H1 (cell line): ENCODE data around the gene NIN. TPM values are rescaled to one million over a fixed set of nuclear protein-coding genes. Genes with fewer than 3 reads are reported as not detected.

Experiments used
- CTCF ChIA-PET: fragments of 300-600 bp; sonication (Branson Sonifier 250); formaldehyde crosslinking; loops from one replicate; lab custom pipeline; 2021; ENCODE audit not compliant: partially characterized antibody; lab: Charles Lee
- POLR2A ChIA-PET: fragments of 300-600 bp; sonication (Branson Sonifier 250); formaldehyde crosslinking; loops from one replicate; lab custom pipeline; 2021; ENCODE audit warnings: inconsistent platforms; ENCODE audit not compliant: partially characterized antibody; lab: Charles Lee
- DNase-seq, 2 experiments: peaks; one replicate each; pipeline versions ENCODE4 v3.0.0 to v3.0.0-alpha.2; 2010 to 2022; ENCODE audit warnings: low spot score in 2 of 2, low read depth in 1 of 2, mixed read lengths in 1 of 2
- FAIRE-seq: peaks from 2 replicates; lab custom pipeline; 2011; peaks lifted over from hg19 to GRCh38; lab: Jason Lieb, UNC
- H2AFZ ChIP-seq: 2 replicates; pipeline ENCODE4 v1.8.1; 2012; ENCODE audit warnings: low read length, inconsistent platforms
- H2AK5ac ChIP-seq: 2 replicates; pipeline ENCODE4 v1.6.1; 2013; ENCODE audit warnings: low read depth, low read length
- H2BK120ac ChIP-seq: replicated peaks from 2 replicates; pipeline ENCODE3; 2013; ENCODE audit warnings: low read depth, low read length, inconsistent platforms
- H2BK12ac ChIP-seq: 2 replicates; pipeline ENCODE4 v1.6.1; 2013; ENCODE audit warnings: low read depth, low read length
- H2BK15ac ChIP-seq: 2 replicates; pipeline ENCODE4 v1.6.1; 2013; ENCODE audit warnings: low read length
- H2BK20ac ChIP-seq: 2 replicates; pipeline ENCODE4 v1.6.1; 2013; ENCODE audit warnings: low read length
- H2BK5ac ChIP-seq: 2 replicates; pipeline ENCODE4 v1.6.1; 2013; ENCODE audit warnings: low read depth, low read length
- H3K14ac ChIP-seq: 2 replicates; pipeline ENCODE4 v1.6.1; 2013; ENCODE audit warnings: inconsistent platforms; ENCODE audit not compliant: insufficient read length
- H3K18ac ChIP-seq: 2 replicates; pipeline ENCODE4 v1.6.1; 2013; ENCODE audit warnings: low read length; ENCODE audit errors: extremely low read depth
- H3K23ac ChIP-seq: 2 replicates; pipeline ENCODE4 v1.6.1; 2013; ENCODE audit warnings: inconsistent platforms; ENCODE audit not compliant: insufficient read length
- H3K23me2 ChIP-seq: 2 replicates; pipeline ENCODE4 v1.6.1; 2013; ENCODE audit warnings: low read depth, low read length
- H3K27ac ChIP-seq: 2 replicates; pipeline ENCODE4 v1.6.1; 2011; ENCODE audit warnings: low read depth, low read length, inconsistent platforms
- H3K27me3 ChIP-seq, 4 experiments: replicated peaks in 1 of 4; 1 replicate in 1 of 4; 2 replicates in 3 of 4; pipeline versions ENCODE4 v1.6.1 to v1.8.1; 2011 to 2013; ENCODE audit warnings: low read length in 3 of 4, mild to moderate bottlenecking in 3 of 4, inconsistent platforms in 2 of 4, mixed read lengths in 2 of 4, moderate library complexity in 1 of 4; ENCODE audit not compliant: control insufficient read depth in 3 of 4, insufficient read depth in 3 of 4; ENCODE audit errors: extremely low read depth in 1 of 4
- H3K36me3 ChIP-seq, 4 experiments: 2 replicates each; pipeline versions ENCODE4 v1.6.1 to v1.8.1; 2011 to 2013; ENCODE audit warnings: mild to moderate bottlenecking in 4 of 4, low read length in 3 of 4, moderate library complexity in 2 of 4, control low read depth in 1 of 4, inconsistent platforms in 1 of 4; ENCODE audit not compliant: insufficient read depth in 4 of 4, control insufficient read depth in 2 of 4
- H3K4ac ChIP-seq: replicated peaks from 2 replicates; pipeline ENCODE3; 2013; ENCODE audit warnings: low read length, low read depth, mixed read lengths, inconsistent platforms; ENCODE audit not compliant: insufficient read length
- H3K4me1 ChIP-seq, 4 experiments: replicated peaks in 1 of 4; 1 replicate in 1 of 4; 2 replicates in 3 of 4; pipeline versions ENCODE4 v1.6.1 to v1.8.1; 2011 to 2013; ENCODE audit warnings: low read length in 3 of 4, inconsistent platforms in 2 of 4, mixed read lengths in 1 of 4; ENCODE audit not compliant: insufficient read depth in 4 of 4, control insufficient read depth in 3 of 4
- H3K4me2 ChIP-seq, 2 experiments: 2 replicates each; pipeline versions ENCODE4 v1.6.1 to v1.8.1; 2011 to 2013; ENCODE audit warnings: low read depth in 2 of 2, low read length in 2 of 2, control low read depth in 1 of 2, inconsistent platforms in 1 of 2, mild to moderate bottlenecking in 1 of 2; ENCODE audit not compliant: insufficient read depth in 1 of 2
- H3K4me3 ChIP-seq, 4 experiments: fragments of 200-600, 300-600 bp in 1 of 4; sonication (generic), shearing (Covaris generic), sonication (Bioruptor Twin) in 1 of 4; 2 replicates each; pipeline versions ENCODE4 v1.5.1 to v1.8.1; 2011 to 2016; ENCODE audit warnings: low read length in 4 of 4, low read depth in 3 of 4, control low read depth in 2 of 4, inconsistent platforms in 2 of 4, mild to moderate bottlenecking in 2 of 4, mixed read lengths in 1 of 4, moderate library complexity in 1 of 4; ENCODE audit not compliant: insufficient read depth in 2 of 4; ENCODE audit errors: extremely low read depth in 1 of 4
- H3K56ac ChIP-seq: replicated peaks from 2 replicates; pipeline ENCODE3; 2013; ENCODE audit warnings: low read depth, mild to moderate bottlenecking, mixed read lengths, low read length, inconsistent platforms; ENCODE audit not compliant: insufficient read length
- H3K79me1 ChIP-seq: 2 replicates; pipeline ENCODE4 v1.6.1; 2013; ENCODE audit warnings: low read depth, low read length, control low read depth
- H3K79me2 ChIP-seq, 2 experiments: 2 replicates each; pipeline versions ENCODE4 v1.6.1 to v1.8.1; 2012 to 2013; ENCODE audit warnings: low read length in 2 of 2, mild to moderate bottlenecking in 2 of 2, inconsistent platforms in 1 of 2; ENCODE audit not compliant: insufficient read depth in 2 of 2, control insufficient read depth in 1 of 2
- H3K9ac ChIP-seq, 4 experiments: replicated peaks in 1 of 4; 1 replicate in 1 of 4; 2 replicates in 3 of 4; pipeline versions ENCODE4 v1.6.1 to v1.8.1; 2011 to 2013; ENCODE audit warnings: low read depth in 3 of 4, low read length in 3 of 4, control low read depth in 2 of 4, mild to moderate bottlenecking in 2 of 4, moderate library complexity in 2 of 4, inconsistent platforms in 1 of 4; ENCODE audit errors: extremely low read depth in 1 of 4
- H3K9me3 ChIP-seq, 2 experiments: 2 replicates each; pipeline versions ENCODE4 v1.6.1 to v1.8.1; 2012 to 2013; ENCODE audit warnings: mild to moderate bottlenecking in 2 of 2, moderate library complexity in 2 of 2, control low read depth in 1 of 2, inconsistent platforms in 1 of 2, low read depth in 1 of 2, low read length in 1 of 2, mixed read lengths in 1 of 2; ENCODE audit not compliant: insufficient read depth in 2 of 2
- H4K20me1 ChIP-seq, 2 experiments: replicated peaks in 1 of 2; 2 replicates each; pipeline versions ENCODE3 to v1.8.1; 2011 to 2013; ENCODE audit warnings: inconsistent platforms in 2 of 2, low read length in 2 of 2, mild to moderate bottlenecking in 1 of 2; ENCODE audit not compliant: insufficient read depth in 2 of 2, control insufficient read depth in 1 of 2
- H4K5ac ChIP-seq: 2 replicates; pipeline ENCODE4 v1.6.1; 2013; ENCODE audit warnings: low read length, low read depth, mixed read lengths, inconsistent platforms; ENCODE audit not compliant: insufficient read length
- H4K8ac ChIP-seq: 2 replicates; pipeline ENCODE4 v1.8.0; 2013; ENCODE audit warnings: mild to moderate bottlenecking, moderate library complexity, low read length, inconsistent platforms; ENCODE audit not compliant: insufficient read depth; ENCODE audit errors: extremely low read depth
- H4K91ac ChIP-seq: replicated peaks from 2 replicates; pipeline ENCODE3; 2013; ENCODE audit warnings: low read length, mixed read lengths, inconsistent platforms; ENCODE audit not compliant: insufficient read length
- EZH2 ChIP-seq: fragments of 200-600 bp; sonication (generic); IDR thresholded peaks from 2 replicates; pipeline ENCODE4 v1.7.1; 2012; ENCODE audit warnings: low read depth, mild to moderate bottlenecking, moderate library complexity, low read length, inconsistent platforms; ENCODE audit not compliant: severe bottlenecking
- RFX5 ChIP-seq: IDR thresholded peaks from 2 replicates; pipeline ENCODE4 v1.6.1; 2011; ENCODE audit warnings: low read depth, low read length, improper control_type of control experiment, borderline replicate concordance
- SUZ12 ChIP-seq: fragments of 200-600 bp; sonication (generic); IDR thresholded peaks from 2 replicates; pipeline ENCODE4 v1.6.1; 2012; ENCODE audit warnings: mild to moderate bottlenecking, inconsistent platforms, low read length, moderate library complexity, mixed read lengths
- TCF12 ChIP-seq: IDR thresholded peaks from 2 replicates; pipeline ENCODE4 v1.6.1; 2011; ENCODE audit warnings: low read depth, mild to moderate bottlenecking, low read length
- WGBS, 2 experiments: shearing (Covaris generic) in 1 of 2; methylation state at CpG; one replicate each; pipeline versions ENCODE4 v1.1.6 to v1.1.7; 2013 to 2015; ENCODE audit warnings: low lambda C conversion rate in 2 of 2, mixed read lengths in 2 of 2, inconsistent platforms in 1 of 2, low coverage in 1 of 2, missing lambda C conversion rate in 1 of 2; ENCODE audit not compliant: insufficient replicate concordance in 2 of 2, insufficient coverage in 1 of 2, insufficient read length in 1 of 2; ENCODE audit errors: extremely low coverage in 1 of 2, missing lambda C conversion rate in 1 of 2; 5-methylcytosine and 5-hydroxymethylcytosine counted together
- polyA plus RNA-seq, 7 experiments: library from polyadenylated mRNA; depleted of rRNA in 3 of 7; stranded (reverse) in 5 of 7; unstranded in 2 of 7; fragments of >200 nt in 5 of 7; fragments of 200-250 nt in 2 of 7; gene quantifications; 1 replicate in 5 of 7; 2 replicates in 1 of 7; 4 replicates in 1 of 7; pipeline versions ENCODE4 v1.2.1 to v1.2.3, GENCODE V29; 2011 to 2013; ENCODE audit warnings: missing spikeins in 2 of 7, mixed read lengths in 2 of 7
- total RNA-seq: library from RNA; stranded (reverse); fragmentation: NEBNext Ultra II Directional; extraction: Animal tissue kit (Norgen Biotek cat#: 25700); gene quantifications from 2 replicates; pipeline ENCODE4 v1.2.1, GENCODE V29; 2021

The NIN gene
- total and polyA plus RNA-seq, 2 of the 8 experiments (the other 6 are each of a cell fraction or from before 2014, with no cell fraction given): 3.2 to 21.3 TPM

- no peaks in the 10 kb centered on the region for H3K79me2 ChIP-seq
- CTCF ChIA-PET: interaction anchor here (0.6 to 8.5 kb wide), 7 partner anchors 7 to 143 kb away, joined by 3 to 102 read pairs (median 4); no protein-coding TSS in a partner anchor
- H3K4me1 ChIP-seq: no peaks in the 10 kb centered on the region
- no peak overlapping the region for H3K27ac ChIP-seq
- DNase-seq (no peak), FAIRE-seq (no peak)
- H2BK12ac ChIP-seq: no peak overlapping the region
- no peak overlapping the region for H3K4me3 ChIP-seq
- no peaks in the 10 kb centered on the region for H3K9me3 ChIP-seq
- H3K14ac ChIP-seq: no peak overlapping the region
- H2BK120ac ChIP-seq: no peak overlapping the region
- 92% methylated on average over 8 of the region's 8 CpGs; no CpG with 5 or more reads in 1 of the 2 experiments for WGBS, 2 experiments
- TF ChIP-seq SUZ12: no peak
- no peak for TF ChIP-seq EZH2
- TF ChIP-seq RFX5: no peak
- no peak for TF ChIP-seq TCF12
- no peaks in the 10 kb centered on the region for H3K27me3 ChIP-seq
- H2BK20ac ChIP-seq: no peak overlapping the region
- H4K8ac ChIP-seq: no peak overlapping the region
- no peak overlapping the region for H3K18ac ChIP-seq
- H2AFZ ChIP-seq: no peak overlapping the region
- no peak overlapping the region for H3K4ac ChIP-seq
- H3K23me2 ChIP-seq: no peaks in the 10 kb centered on the region; the same call in 1 of the 2 replicates
- H4K91ac ChIP-seq: no peak overlapping the region
- POLR2A ChIA-PET: interaction anchor here (0.9 to 1.0 kb wide), 2 partner anchors 10 to 16 kb away, joined by 3 read pairs; no protein-coding TSS in a partner anchor
- H2AK5ac ChIP-seq: no peak overlapping the region
- H3K23ac ChIP-seq: no peak overlapping the region
- H3K56ac ChIP-seq: no peak overlapping the region
- no peaks in the 10 kb centered on the region for H4K20me1 ChIP-seq
- no peak overlapping the region for H2BK15ac ChIP-seq
- no peak overlapping the region for H4K5ac ChIP-seq
- H2BK5ac ChIP-seq: no peak overlapping the region
- no peaks in the 10 kb centered on the region for H3K79me1 ChIP-seq
- H3K36me3 ChIP-seq: peaks cover 0 to 37% (median 22%) of the 10 kb centered on the region in 4 experiments; a peak in 7 of 8 replicates
- H3K9ac ChIP-seq: no peak overlapping the region
- no peak overlapping the region for H3K4me2 ChIP-seq
Measured at GRCh38 chr14:50770586-50770985, 60.4 kb downstream of the NIN start.
